HG03432 (cell line): Measurements from ENCODE around the gene NELL2.
A peak's percentile ranks its signal among the peaks of the same experiment; 100 is the strongest.

Source experiments
- ATAC-seq: cut with Tn5 transposase; IDR thresholded peaks from one replicate; pipeline ENCODE4 v1.9.1; 2021; ENCODE audit warnings: mild to moderate bottlenecking, moderate library complexity; ENCODE audit not compliant: unreplicated experiment

The NELL2 gene

DNA sequence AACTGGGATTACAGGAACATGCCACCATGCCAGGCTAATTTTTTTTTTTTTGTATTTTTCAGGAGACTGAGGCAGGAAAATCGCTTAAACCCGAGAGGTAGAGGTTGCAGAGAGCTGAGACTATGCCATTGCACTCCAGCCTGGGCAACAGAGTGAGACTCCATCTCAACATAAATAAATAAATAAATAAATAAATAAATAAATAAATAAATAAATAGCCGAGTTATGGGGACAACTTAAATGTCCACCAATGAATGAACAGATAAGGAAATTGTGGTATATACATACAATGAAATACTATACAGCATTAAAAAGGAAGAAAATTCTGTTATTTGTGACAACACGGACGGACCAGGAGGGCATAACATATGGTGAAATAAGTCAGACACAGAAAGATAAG lies 325.7 kb downstream of the NELL2 start:
- no peak for ATAC-seq

DNA sequence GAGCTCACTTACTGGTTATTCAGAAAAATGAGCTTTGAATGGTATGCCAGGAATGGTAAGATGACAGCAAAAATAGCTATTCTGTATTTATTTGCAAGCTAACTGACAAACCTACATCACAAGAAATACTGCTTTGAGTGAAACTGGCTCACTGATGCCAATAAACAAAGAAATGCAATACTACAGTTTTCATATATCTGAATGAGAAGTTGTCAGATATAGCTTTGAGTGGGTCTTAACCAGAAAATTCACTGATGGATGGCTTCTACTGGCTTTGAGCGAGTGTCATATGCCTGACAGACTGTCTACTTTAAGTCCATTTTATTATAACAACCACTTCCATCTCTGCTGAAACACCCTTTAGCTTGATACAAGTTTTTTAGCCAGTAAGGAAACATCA lies 330.1 kb downstream of the NELL2 start:
- no peak for ATAC-seq

DNA sequence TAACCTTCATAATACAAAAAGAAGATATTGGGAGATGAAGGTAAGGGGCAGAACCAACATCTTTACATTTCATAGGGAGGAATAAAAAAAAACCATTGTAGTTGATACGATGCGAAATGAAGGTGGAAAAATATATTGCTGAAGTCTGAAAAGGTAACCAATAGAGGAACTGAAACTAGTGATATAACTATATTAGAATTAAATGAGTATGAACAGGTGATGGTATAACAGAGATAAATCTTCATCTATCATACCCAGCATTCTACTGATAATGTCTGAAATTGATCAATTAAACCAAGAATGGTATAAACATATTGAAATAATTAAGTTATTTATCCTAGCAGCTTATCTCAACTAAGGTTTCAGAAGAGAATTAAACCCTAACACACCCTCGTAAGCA lies 332.1 kb downstream of the NELL2 start:
- ATAC-seq, result peak; percentile 61

DNA sequence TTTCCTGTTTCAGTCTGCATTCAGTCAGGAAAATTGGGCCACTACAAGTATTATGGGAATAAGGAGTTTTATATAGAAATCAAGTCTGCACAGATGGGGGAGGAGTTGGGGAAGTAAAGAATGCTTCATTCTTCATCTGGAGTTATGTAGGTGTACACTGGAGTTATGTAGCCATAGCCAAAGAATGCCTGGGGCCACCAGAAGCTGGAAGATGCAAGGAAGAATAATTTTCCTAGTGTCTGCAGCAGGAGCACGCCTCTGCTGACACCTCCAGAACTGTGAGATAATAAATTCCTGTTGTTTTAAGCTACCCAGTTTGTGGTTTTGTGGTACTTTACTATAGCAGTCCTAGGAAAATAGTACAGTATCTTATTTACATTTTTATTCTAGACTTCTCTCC lies 333.4 kb downstream of the NELL2 start:
- ATAC-seq, result no peak

DNA sequence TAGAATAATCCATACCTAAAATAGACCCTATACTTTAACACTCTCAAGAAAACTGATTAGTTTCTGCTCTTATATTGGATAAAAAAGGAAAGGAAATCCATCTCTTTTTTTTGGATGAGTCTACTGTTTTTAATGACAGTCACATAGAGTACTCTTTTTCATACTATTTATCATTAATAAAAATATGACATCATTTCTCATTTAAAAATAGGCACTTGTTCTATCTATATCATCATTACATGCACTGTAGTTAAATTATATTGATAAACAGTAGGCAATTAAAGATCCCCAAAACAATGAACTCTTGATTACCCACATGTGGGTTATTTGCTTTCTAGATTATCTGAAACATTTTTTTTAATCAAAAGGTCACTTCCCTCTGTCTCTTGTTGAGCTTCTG lies 338.8 kb downstream of the NELL2 start:
- ATAC-seq, result no peak

DNA sequence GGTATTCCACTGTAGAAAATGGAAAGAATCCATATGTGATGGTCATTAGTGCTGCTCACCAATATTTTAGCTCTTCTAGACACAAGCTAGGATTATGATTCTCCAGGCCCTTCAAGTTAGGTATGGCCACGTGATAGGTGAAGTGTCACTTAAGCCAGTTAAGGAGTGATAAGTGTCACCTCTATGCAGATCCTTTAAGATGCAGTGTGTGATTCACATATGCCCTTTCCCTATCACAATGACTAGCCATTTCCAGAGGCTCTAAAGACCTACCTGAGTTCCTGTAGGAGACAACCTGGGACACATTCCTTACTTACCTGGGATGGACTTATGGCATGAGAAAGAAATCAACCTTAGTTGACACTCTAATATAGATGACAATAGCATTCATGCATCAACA lies 343.2 kb downstream of the NELL2 start:
- no peak for ATAC-seq

DNA sequence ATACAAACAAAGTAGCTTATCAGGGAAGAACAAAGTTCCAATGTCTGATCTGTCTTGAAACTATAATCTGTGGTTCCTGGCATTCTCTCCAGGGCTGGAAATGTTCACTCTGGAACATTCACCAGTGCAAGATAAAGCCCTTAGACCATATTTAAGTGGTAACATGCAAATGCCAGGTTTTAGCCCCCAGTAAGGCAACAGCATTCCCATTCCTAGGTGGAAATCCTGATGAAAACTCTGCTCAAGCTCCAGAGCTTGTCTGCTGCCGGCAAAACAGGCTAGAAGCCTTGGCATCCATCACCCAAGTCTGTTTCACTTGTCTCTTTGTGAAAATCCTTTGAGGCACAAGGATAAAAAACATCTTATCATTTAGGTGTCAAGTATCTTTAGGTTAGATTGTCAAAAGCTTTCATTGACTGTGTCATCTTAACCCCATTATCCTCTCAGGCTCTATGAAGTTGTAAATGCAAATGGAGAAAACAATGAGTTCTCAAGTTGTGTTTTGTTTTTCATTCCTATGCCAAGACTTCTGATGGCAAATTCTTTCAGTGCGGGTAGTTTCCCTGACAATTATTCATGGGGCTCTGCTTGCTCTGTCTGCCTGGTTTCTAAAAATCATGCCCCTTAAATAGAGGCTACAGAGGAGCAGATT lies 344.7 kb downstream of the NELL2 start:
- no peak for ATAC-seq

DNA sequence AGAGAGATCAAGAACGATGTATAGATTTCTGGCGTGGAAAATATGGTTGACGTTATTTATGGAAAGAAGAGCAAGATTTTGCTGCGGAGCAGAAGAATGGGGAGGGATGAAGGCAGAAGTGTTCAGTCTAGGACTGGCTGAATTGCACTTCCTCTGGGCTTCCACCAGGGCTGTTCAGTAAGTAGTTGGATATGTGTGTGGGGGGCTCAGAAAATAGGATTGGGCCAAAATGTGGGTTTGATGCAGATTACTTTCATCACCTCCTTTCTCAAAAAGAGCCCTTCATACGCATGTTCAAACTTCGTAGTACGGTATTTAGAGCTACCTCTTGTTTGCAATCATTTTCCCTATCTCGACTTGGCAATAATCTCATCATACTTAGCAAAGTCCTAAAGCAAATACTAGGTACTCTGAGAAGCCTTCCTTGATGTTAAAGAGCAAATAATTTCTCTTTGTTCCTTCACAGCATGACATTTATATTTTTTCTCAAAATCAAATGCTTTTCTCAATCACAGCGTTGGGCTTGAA lies 349.4 kb downstream of the NELL2 start:
- no peak for ATAC-seq

DNA sequence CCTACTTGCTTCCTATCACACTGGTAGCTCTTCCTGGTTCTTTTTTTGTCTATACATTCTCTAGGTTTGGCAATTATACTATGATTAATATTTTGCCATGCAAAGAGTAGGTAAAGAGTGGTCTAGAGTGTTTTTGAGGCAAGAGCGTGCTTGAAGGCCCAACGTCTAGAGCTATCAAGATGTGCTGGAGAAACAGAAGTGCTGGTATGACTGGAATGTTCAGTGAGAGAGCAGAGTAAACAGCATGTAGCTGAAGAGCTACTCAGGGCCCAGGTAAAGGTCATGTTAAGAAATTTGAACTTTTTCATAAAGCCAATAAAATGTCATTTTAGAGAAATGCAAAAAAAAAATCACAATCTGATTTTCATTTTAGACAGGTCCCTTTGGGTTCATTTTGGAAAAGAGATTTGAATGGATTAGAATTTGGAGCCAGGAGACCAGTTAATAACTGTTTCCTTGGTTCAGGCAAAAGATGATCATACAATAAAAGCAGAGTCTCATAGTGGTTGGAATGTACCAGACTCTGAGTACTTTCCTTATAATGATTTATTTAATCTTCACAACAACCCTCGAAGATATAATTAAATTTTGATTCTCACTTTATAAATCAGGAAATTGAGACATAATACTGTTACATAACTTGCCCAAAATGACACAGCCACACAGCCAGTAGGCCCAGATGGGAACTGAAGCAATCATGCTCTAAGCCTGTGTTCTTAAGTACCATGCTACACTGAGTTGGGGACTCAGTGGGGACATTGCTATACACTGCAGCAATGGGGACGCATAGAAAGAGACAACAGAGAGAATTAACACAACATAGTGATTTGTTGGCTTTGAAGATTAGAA lies 350.1 kb downstream of the NELL2 start:
- ATAC-seq, result no peak

DNA sequence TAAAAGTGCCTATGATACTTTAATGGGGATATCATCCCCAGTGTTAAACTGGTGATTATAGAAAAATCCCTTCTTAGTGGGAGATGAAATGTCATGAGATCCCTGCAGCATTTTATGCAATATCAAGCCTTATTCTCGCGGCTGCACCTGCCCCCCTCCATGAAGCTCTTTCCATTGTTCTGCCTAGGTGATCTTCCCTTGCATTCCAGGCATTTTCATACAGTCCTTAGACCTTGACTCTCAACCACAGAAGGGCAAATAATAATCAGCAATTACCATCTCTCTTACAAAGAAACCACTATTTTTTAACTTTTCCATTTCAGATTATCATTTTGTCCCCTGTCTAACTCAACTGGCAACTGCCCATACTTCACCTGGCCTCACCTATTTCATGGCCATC lies 352.3 kb downstream of the NELL2 start:
- no peak for ATAC-seq

DNA sequence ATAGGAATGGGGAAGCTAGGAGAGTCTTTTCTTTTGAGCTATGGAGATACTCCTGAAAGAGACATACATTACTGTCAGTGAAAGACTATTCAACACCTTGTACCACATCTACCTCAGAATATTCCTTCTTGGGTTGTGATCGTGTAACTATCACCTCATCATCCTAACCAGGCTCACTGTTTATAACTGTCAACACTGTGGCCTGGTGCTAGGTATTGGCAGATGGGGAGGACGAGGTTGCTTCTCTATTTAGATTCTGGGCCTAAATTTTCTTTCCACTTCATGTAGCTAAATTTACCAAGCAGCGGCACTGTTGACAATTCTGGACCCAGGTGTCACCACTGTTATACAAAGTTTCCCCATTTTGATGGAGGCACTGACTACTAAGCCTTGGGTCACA lies 354.4 kb downstream of the NELL2 start:
- no peak for ATAC-seq

DNA sequence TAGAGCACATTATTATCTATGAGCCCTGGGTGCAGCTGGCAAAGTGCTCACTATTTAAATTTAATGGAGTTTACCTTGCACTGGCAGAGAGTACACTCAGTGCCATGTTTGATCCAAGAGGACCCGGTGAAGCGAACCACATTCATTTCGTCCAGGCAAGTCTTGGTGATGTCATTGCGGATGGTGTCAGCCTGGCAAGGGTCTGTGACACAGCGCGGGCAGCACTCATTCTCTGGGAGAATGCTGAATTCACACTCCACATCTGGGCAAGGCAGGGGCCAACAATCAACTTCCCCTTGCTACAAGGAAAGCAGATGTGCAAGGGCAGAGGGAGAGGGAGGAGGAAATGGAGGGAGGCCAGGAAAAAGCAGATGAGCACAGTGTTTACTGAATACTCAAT lies 356.2 kb downstream of the NELL2 start:
- ATAC-seq, result no peak

DNA sequence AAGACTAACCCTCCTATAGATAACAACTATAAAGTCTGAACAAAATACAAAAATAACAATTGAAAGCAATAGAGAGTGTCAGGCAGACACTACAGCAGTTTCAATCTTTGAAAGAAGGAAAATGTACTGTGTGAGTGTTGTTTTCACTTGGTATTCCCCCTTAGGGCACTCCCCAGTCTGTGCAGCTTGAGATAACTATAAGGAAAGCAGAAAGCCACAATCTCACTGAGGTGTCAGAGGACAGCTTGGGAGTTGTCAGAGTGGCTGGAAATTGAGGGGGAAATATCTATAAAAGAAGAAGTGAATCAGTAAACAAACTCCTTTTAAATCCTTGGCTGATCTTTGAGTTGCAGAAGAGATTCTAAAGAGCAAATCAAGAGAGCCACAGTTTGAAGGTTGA lies 364.8 kb downstream of the NELL2 start:
- ATAC-seq, result peak; percentile 57

DNA sequence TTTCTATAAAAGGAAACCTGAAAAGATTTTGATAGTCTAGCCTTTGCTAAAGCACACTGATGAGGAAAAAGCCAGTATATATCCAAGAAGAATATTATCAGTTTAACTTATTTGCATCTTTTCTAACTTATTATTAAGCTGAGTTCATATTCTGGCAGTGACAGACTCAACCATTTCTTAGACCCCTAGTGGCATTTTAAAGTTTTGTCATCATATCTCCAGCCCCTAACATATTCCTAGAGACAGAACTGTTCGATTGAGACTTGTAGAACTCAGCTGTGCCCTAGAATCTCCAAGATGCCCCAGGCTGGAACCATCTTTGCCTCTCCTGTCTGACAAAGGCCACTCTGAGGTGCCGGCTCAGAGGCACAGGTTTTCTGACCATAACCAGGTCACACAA lies 365.6 kb downstream of the NELL2 start:
- ATAC-seq, result no peak

DNA sequence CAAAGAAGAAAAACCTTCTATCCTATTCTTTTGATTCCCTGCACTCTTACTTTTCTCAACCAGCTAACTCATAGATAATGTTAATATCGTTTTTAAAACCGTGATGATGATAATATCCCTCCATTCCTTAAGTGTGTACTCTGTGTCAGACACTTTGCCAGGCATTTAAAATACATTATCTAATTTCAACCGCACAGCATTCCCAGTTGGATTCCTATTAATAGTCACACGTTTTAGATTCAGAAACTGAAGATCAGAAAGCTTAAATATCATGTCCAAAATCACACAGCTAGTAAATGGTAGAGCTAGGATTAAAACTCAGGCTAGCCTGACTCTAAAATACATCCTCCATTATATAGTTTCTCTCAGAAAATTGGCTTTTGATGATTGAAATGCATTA lies 366.0 kb downstream of the NELL2 start:
- ATAC-seq, result no peak

DNA sequence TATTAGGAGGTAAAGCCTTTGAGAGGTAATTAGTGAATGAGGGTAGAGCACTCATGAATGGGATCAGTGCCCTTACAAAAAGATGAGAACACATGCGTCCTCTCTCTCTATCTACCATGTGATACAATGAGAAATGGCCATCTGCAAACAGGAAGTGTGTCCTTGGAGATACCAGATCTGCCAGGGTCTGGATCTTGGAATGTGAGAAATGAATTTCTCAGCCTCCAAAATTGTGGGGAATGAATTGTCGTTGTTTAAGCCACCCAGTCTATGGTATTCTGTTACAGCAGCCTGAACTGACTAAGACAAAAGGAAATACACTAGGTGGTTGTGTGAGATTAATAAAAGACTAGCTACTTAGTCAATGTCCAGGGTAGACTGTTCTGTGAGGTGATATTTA lies 366.6 kb downstream of the NELL2 start:
- ATAC-seq, result no peak

DNA sequence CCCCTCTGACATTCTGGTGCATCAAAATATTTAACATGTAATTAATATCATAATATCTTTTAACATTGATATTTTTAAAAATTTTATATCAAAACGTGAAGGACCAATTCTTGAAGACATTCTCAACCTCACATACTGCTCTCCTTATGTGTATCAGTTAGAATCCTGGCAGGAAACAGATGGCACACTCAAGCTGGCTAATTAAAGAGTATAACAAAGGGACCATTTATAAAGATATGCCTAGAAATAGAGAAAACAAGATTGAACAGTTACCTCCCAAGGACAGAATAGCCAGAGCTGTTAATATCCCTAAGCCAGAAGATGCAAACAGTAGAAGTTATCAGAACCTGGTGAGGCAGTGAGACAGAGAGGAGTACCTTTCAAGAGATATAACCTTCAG lies 368.7 kb downstream of the NELL2 start:
- no peak for ATAC-seq

DNA sequence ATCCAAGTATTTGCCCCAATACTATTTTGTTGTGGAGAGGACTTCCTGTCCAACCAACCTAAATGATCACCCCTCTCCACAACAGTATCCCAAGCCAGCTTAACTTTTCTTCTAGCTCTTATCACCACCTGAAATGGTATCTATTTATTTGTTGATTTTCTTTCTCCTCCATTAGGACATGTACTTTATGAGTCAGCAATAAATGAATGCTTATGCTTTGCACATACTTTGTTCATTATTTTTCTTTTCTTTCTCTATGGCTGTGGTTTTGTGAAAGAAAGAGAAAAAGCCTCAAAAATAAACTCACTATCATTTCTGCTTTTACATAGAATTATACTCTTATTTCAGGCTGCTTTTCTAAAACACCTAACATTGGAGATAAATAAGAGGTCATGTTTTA lies 371.3 kb downstream of the NELL2 start:
- no peak for ATAC-seq

DNA sequence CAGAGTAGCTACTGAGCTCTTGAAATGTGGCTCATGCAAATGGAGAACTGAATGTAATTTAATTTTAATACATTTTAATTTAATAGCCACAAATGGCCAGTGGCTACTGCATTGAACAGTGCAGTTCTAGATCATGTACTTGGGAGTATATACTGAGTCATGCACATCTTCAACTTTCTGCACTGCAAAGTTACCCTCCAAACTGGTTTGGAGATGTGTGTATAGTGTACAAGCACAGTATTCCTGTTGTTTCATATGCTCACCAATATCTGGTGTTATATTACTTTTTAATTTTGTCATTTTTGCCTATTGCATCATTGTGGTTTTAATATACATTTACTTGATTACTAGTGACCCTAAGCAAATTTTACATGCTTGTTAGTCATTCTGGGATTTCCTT lies 372.8 kb downstream of the NELL2 start:
- ATAC-seq, result no peak

DNA sequence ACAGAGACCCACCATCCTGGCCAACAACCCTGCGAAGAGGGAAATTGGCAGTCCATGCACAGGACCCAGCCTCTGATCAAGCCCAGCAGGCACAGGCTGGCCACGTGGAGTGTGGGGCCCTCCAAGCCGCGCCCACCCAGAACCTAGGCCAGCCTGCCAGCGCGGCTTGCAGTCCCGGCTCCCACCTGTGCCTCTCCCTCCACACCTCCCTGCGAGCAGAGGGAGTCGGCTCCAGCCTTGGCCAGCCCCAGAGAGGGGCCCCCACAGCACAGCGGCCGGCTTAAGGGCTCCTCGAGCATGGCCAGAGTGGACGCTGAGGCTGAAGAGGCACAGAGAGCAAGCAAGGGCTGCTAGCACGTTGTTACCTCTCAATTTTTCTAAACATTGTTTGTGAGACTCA lies 373.4 kb downstream of the NELL2 start:
- no peak for ATAC-seq

DNA sequence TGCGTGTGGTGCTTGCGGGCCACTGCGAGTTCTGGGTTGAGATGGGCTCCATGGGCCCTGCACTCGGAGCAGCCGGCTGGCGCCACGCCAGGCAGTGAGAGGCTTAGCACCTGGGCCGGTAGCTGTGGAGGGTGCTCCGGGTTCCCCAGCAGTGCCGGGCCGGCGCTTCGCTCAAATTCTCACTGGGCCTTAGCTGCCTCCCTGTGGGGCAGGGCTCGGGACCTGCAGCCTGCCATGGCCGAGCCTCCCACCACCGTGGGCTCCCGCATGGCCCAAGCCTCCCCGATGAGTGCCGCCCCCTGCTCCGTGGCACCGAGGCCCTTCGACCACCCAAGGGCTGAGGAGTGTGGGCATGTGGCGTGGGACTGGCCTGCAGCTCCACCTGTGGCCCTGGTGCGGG lies 375.7 kb downstream of the NELL2 start:
- no peak for ATAC-seq

DNA sequence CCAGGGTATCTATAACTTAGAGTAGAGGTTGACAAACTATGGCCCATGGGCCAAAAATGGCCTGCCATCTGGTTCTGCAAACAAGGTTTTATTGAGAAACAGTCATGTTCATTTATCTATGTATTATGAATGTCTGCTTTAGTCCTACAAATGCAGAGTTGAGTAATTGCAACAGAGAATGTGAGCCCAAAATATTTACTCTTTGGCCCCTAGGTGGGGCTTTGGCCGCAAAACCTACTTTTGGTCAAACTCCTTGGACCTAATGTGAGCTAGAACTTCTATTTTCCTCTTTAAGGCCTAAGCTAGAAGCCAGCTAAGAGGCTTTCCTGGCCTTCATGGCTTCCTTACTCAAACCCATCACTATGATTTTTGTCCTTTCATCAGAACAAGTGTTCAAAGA lies 379.1 kb downstream of the NELL2 start:
- no peak for ATAC-seq
